ENCODE results near the gene PDE6A. TPM values are rescaled to one million over a fixed set of nuclear protein-coding genes. Genes with fewer than 3 reads are reported as not detected.

PDE6A gene
- total RNA-seq (under 1 TPM; 0.05 to 0.46 (median 0.13) TPM), polyA plus RNA-seq (under 1 TPM; 0.25 to 0.68 TPM)
- long read RNA-seq, donor 1, partial matches to known transcripts, result 0 of 3 reads
- long read RNA-seq, donor 1, other reads (novel, unspliced or antisense), result 3 of 3 reads
- long read RNA-seq, donor 2, result 0 reads
- long read RNA-seq, donor 3, result 0 reads

- 88 to 96% (median 93%) methylated on average over 2 of the region's 2 CpGs for WGBS, 3 donors
- H3K4me3 ChIP-seq, result no peak within 1 kb of the TSS
- TF ChIP-seq, protein P1, sequence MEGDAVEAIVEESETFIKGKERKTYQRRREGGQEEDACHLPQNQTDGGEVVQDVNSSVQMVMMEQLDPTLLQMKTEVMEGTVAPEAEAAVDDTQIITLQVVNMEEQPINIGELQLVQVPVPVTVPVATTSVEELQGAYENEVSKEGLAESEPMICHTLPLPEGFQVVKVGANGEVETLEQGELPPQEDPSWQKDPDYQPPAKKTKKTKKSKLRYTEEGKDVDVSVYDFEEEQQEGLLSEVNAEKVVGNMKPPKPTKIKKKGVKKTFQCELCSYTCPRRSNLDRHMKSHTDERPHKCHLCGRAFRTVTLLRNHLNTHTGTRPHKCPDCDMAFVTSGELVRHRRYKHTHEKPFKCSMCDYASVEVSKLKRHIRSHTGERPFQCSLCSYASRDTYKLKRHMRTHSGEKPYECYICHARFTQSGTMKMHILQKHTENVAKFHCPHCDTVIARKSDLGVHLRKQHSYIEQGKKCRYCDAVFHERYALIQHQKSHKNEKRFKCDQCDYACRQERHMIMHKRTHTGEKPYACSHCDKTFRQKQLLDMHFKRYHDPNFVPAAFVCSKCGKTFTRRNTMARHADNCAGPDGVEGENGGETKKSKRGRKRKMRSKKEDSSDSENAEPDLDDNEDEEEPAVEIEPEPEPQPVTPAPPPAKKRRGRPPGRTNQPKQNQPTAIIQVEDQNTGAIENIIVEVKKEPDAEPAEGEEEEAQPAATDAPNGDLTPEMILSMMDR (IDR thresholded peaks at IDR 0.05), result no peak
- TF ChIP-seq EP300 (IDR thresholded peaks at IDR 0.05), result no peak
- no peak for TF ChIP-seq POLR2A (IDR thresholded peaks at IDR 0.05)
- no peaks in the 10 kb centered on the region for H3K27me3 ChIP-seq
- no peak for DNase-seq
- no peaks in the 10 kb centered on the region for H3K4me1 ChIP-seq (ENCODE audit: insufficient read depth)
- intact Hi-C loops (cut with DNase I), result no loop called here
- no peaks in the 10 kb centered on the region for H3K9me3 ChIP-seq
- no peak within 1 kb of the TSS for H3K27ac ChIP-seq
- no peaks in the 10 kb centered on the region for H3K36me3 ChIP-seq
Observed at GRCh38 chr5:149944666-149945065, at the start of gene PDE6A. TSS of gene PDE6A (minus strand) at chr5:149944793. CDS start at chr5:149944673, 120 bp downstream.

- no peaks in the 10 kb centered on the region for H3K27me3 ChIP-seq
- H3K27ac ChIP-seq, result no peak overlapping the region
- TF ChIP-seq EP300 (IDR thresholded peaks at IDR 0.05), result no peak
- TF ChIP-seq POLR2A (IDR thresholded peaks at IDR 0.05), result no peak
- TF ChIP-seq, protein P1 (IDR thresholded peaks at IDR 0.05), result no peak
- H3K9me3 ChIP-seq, result no peaks in the 10 kb centered on the region
- 92 to 95% (median 93%) methylated on average over 3 of the region's 3 CpGs for WGBS, 3 donors
- H3K36me3 ChIP-seq, result no peaks in the 10 kb centered on the region
- no peak overlapping the region for H3K4me3 ChIP-seq
- no peak for DNase-seq
- intact Hi-C loops (cut with DNase I), result loop anchor here (5.0 to 10.0 kb wide), 6 partner anchors 141 to 361 kb away; no protein-coding TSS in a partner anchor
- no peaks in the 10 kb centered on the region for H3K4me1 ChIP-seq (ENCODE audit: insufficient read depth)
Observed at GRCh38 chr5:149993471-149993870, 48.9 kb upstream of the PDE6A start.

GRCh38 chr5:149990518-149991376 is 46.2 kb upstream of the PDE6A start:
- Histone ChIP-seq H3K4me3 (no peak overlapping the region), H3K36me3 (no peaks in the 10 kb centered on the region), H3K27ac (no peak overlapping the region), H3K4me1 (ENCODE audit: insufficient read depth) (no peaks in the 10 kb centered on the region), H3K27me3 (no peaks in the 10 kb centered on the region), H3K9me3 (no peaks in the 10 kb centered on the region)
- intact Hi-C loops (cut with DNase I), result loop anchor here (5.0 to 10.0 kb wide), 6 partner anchors 138 to 358 kb away; no protein-coding TSS in a partner anchor
- WGBS, 3 donors, result 67 to 69% (median 68%) methylated on average over 4 of the region's 4 CpGs
- TF ChIP-seq EP300 (IDR thresholded peaks at IDR 0.05), result no peak
- TF ChIP-seq, protein P1 (IDR thresholded peaks at IDR 0.05), result peak; percentile 61 to 84 (median 82)
- DNase-seq, result peak; percentile 58 to 78 (median 70)

DNA sequence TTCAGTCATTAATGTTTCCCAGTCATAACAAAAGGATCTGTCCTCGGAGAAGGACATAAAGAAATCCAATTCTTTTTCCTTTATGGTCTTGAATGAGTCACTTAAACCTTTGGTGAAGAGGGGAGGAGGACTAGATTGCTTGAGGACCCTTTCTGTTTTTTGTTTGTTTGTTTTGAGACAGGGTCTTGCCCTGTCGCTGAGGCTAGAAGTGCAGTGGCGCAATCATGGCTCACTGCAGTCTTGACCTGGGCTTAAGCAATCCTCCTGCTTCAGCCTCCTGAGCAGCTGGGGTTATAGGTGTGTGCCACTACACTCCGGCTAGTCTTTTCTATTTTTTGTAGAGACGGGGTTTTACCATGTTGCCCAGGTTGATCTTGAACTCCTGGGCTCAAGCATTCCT is 43.5 kb upstream of the PDE6A start:
- intact Hi-C loops (cut with DNase I), result loop anchor here in 2 of 4 donors (5.0 kb wide), 2 partner anchors 151 to 351 kb away; no protein-coding TSS in a partner anchor
- Histone ChIP-seq H3K4me3 (no peak overlapping the region), H3K27ac (no peak overlapping the region), H3K27me3 (no peaks in the 10 kb centered on the region), H3K9me3 (no peaks in the 10 kb centered on the region), H3K36me3 (no peaks in the 10 kb centered on the region), H3K4me1 (ENCODE audit: insufficient read depth) (no peaks in the 10 kb centered on the region)
- no peak for DNase-seq
- 74 to 82% (median 77%) methylated on average over 5 of the region's 5 CpGs for WGBS, 3 donors
- TF ChIP-seq EP300 (IDR thresholded peaks at IDR 0.05) (no peak), POLR2A (IDR thresholded peaks at IDR 0.05) (no peak)
- TF ChIP-seq, protein P1 (IDR thresholded peaks at IDR 0.05), result no peak

All from ovary (tissue), 10 donors.